ENCODE data around the gene COL5A3. TPM values are rescaled to one million over a fixed set of nuclear protein-coding genes. Genes with fewer than 3 reads are reported as not detected.

COL5A3 gene
- total and polyA plus RNA-seq, 4 donors = 0.14 to 4.9 (median 0.76) TPM

DNA sequence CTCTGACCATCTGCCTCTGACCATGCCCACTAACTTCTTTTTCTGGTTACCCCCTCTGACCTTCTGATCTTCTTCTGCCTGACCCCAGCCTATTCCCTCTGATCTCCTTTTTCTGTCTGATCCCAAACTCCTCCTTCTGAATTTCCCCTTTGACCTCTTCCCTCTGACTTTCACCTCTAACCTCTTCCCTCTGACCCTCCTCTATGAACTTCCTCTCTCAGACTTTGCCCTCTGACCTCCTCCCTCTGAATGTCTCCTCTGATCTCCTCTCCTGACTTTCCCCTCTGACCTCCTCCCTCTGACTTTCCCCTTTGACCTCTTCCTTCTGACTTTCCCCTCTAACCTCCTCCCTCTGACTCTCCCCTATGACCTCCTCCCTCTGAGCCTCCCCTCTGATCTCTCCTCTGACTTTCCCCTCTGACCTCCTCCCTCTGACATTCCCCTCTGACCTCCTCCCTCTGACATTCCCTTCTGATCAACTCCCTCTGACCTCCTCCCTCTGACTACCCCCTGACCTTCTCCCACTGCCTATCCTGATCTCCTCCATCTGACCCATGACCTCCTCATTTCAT is 3.5 kb downstream of the COL5A3 start:
- Histone ChIP-seq H3K27me3 (ENCODE audit: control insufficient read depth in 4 of 4, insufficient read depth in 4 of 4, low read length in 3 of 4) (peaks cover 0 to 4% (median 0%) of the 10 kb centered on the region in 4 donors), H3K4me1 (ENCODE audit: control insufficient read depth in 4 of 4, insufficient read depth in 4 of 4, low read length in 3 of 4) (peaks cover 5 to 18% (median 17%) of the 10 kb centered on the region in 4 donors), H3K36me3 (ENCODE audit: control insufficient read depth in 4 of 4, insufficient read depth in 3 of 4, low read depth in 1 of 4, low read length in 3 of 4) (no peaks in the 10 kb centered on the region), H3K9me3 (ENCODE audit: control insufficient read depth in 4 of 4, low read length in 3 of 4) (no peaks in the 10 kb centered on the region), H3K4me3 (ENCODE audit: low read depth in 1 of 3, low read length in 3 of 3) (no peak overlapping the region), H3K9ac (ENCODE audit: low read depth in 1 of 2, low read length in 2 of 2) (no peak overlapping the region), H3K27ac (ENCODE audit: low read depth in 1 of 2, low read length in 2 of 2) (peak overlapping the region; percentile 35)
- no peak for DNase-seq (ENCODE audit: low spot score)
- TF ChIP-seq NR2F2 (IDR thresholded peaks at IDR 0.05) = peak; percentile 85
- TF ChIP-seq, protein P1, sequence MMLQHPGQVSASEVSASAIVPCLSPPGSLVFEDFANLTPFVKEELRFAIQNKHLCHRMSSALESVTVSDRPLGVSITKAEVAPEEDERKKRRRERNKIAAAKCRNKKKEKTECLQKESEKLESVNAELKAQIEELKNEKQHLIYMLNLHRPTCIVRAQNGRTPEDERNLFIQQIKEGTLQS (IDR thresholded peaks at IDR 0.05) = no peak

DNA sequence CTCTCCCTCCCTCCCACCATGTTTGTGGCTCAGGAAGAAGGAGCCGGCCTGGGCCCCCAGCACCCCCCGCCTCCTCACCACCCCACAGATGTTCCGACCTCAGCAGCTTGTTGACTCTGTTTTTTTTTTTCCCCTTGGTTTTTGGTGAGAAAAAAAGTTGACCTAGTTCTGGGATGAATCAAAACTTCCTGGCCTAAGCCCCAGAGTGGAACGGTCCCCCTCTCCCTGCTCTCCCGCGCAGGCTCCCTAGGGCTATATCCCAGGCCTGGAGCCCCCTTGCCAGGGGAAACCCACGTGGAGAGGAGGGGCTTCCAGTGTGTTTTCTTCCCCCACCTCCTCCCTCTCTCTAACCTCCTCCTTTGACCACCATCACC is 4.0 kb downstream of the COL5A3 start:
- H3K36me3 ChIP-seq (ENCODE audit: control insufficient read depth in 4 of 4, insufficient read depth in 3 of 4, low read depth in 1 of 4, low read length in 3 of 4) = no peaks in the 10 kb centered on the region
- TF ChIP-seq, protein P1 (IDR thresholded peaks at IDR 0.05) = no peak
- TF ChIP-seq RXRA (IDR thresholded peaks at IDR 0.05) = peak in 1 of 2 donors; percentile 14
- 59% methylated on average over 7 of the region's 7 CpGs for WGBS
- no peak overlapping the region for H3K4me3 ChIP-seq (ENCODE audit: low read depth in 1 of 3, low read length in 3 of 3)
- no peak for DNase-seq (ENCODE audit: low spot score)
- H3K27me3 ChIP-seq (ENCODE audit: control insufficient read depth in 4 of 4, insufficient read depth in 4 of 4, low read length in 3 of 4) = peaks cover 0 to 4% (median 0%) of the 10 kb centered on the region in 4 donors
- peak overlapping the region; percentile 12 to 35 for H3K27ac ChIP-seq (ENCODE audit: low read depth in 1 of 2, low read length in 2 of 2)
- H3K4me1 ChIP-seq (ENCODE audit: control insufficient read depth in 4 of 4, insufficient read depth in 4 of 4, low read length in 3 of 4) = peaks cover 8 to 22% (median 21%) of the 10 kb centered on the region in 4 donors
- H3K9me3 ChIP-seq (ENCODE audit: control insufficient read depth in 4 of 4, low read length in 3 of 4) = no peaks in the 10 kb centered on the region
- H3K9ac ChIP-seq (ENCODE audit: low read depth in 1 of 2, low read length in 2 of 2) = no peak overlapping the region

DNA sequence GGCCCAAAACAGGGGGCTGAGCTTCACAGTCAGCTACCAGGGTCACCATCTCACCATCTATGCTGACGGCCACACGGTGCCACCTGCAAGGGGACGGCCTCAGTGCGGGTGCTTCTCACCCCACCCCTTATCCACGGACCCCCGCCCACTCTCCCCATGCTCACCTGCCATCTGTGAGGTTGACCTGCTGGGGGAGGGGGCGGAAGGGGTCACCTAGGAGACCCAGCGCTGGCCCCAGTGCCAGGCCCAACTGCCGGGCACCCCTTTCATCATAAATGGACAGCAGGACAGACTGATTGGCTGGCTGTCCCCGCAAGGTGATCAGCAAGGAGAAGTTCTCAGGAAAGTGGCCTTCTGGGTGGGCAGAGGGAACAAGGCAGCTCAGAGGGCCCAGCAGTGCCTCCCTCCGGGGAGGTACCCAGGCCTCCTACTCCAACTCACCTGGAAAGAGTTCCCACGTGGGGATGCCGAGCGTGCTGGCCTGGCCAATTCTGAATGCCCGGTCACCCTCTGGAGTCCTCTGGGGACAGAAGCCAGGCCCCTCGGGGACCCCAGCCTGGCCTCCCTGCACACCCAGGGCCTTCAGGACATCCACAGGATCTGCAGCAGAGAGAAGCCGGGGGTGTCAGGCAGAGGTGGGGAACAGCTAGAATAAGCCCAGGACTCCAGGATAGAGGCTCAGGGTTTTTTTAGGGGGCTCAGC is 4.5 kb downstream of the COL5A3 start:
- peaks cover 0 to 2% (median 0%) of the 10 kb centered on the region in 4 donors for H3K27me3 ChIP-seq (ENCODE audit: control insufficient read depth in 4 of 4, insufficient read depth in 4 of 4, low read length in 3 of 4)
- WGBS = 82% methylated on average over 17 of the region's 17 CpGs
- DNase-seq (ENCODE audit: low spot score) = no peak

More for the DNA sequence above, 4.5 kb downstream of the COL5A3 start:
- H3K4me3 ChIP-seq (ENCODE audit: low read depth in 1 of 3, low read length in 3 of 3) = no peak overlapping the region
- peak overlapping the region in 1 of 2 donors; percentile 12 for H3K27ac ChIP-seq (ENCODE audit: low read depth in 1 of 2, low read length in 2 of 2)
- no peaks in the 10 kb centered on the region for H3K9me3 ChIP-seq (ENCODE audit: control insufficient read depth in 4 of 4, low read length in 3 of 4)
- H3K36me3 ChIP-seq (ENCODE audit: control insufficient read depth in 4 of 4, insufficient read depth in 3 of 4, low read depth in 1 of 4, low read length in 3 of 4) = no peaks in the 10 kb centered on the region
- peaks cover 8 to 22% (median 22%) of the 10 kb centered on the region in 4 donors for H3K4me1 ChIP-seq (ENCODE audit: control insufficient read depth in 4 of 4, insufficient read depth in 4 of 4, low read length in 3 of 4)
- H3K9ac ChIP-seq (ENCODE audit: low read depth in 1 of 2, low read length in 2 of 2) = no peak overlapping the region
- TF ChIP-seq, protein P2, sequence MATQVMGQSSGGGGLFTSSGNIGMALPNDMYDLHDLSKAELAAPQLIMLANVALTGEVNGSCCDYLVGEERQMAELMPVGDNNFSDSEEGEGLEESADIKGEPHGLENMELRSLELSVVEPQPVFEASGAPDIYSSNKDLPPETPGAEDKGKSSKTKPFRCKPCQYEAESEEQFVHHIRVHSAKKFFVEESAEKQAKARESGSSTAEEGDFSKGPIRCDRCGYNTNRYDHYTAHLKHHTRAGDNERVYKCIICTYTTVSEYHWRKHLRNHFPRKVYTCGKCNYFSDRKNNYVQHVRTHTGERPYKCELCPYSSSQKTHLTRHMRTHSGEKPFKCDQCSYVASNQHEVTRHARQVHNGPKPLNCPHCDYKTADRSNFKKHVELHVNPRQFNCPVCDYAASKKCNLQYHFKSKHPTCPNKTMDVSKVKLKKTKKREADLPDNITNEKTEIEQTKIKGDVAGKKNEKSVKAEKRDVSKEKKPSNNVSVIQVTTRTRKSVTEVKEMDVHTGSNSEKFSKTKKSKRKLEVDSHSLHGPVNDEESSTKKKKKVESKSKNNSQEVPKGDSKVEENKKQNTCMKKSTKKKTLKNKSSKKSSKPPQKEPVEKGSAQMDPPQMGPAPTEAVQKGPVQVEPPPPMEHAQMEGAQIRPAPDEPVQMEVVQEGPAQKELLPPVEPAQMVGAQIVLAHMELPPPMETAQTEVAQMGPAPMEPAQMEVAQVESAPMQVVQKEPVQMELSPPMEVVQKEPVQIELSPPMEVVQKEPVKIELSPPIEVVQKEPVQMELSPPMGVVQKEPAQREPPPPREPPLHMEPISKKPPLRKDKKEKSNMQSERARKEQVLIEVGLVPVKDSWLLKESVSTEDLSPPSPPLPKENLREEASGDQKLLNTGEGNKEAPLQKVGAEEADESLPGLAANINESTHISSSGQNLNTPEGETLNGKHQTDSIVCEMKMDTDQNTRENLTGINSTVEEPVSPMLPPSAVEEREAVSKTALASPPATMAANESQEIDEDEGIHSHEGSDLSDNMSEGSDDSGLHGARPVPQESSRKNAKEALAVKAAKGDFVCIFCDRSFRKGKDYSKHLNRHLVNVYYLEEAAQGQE (IDR thresholded peaks at IDR 0.05) = no peak
- TF ChIP-seq FOXA2 (IDR thresholded peaks at IDR 0.05) = no peak
- TF ChIP-seq, protein P3, sequence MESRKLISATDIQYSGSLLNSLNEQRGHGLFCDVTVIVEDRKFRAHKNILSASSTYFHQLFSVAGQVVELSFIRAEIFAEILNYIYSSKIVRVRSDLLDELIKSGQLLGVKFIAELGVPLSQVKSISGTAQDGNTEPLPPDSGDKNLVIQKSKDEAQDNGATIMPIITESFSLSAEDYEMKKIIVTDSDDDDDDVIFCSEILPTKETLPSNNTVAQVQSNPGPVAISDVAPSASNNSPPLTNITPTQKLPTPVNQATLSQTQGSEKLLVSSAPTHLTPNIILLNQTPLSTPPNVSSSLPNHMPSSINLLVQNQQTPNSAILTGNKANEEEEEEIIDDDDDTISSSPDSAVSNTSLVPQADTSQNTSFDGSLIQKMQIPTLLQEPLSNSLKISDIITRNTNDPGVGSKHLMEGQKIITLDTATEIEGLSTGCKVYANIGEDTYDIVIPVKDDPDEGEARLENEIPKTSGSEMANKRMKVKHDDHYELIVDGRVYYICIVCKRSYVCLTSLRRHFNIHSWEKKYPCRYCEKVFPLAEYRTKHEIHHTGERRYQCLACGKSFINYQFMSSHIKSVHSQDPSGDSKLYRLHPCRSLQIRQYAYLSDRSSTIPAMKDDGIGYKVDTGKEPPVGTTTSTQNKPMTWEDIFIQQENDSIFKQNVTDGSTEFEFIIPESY (IDR thresholded peaks at IDR 0.05) = no peak
- TF ChIP-seq TAF1 (conservative IDR thresholded peaks at IDR 0.05) = no peak
- TF ChIP-seq, protein P1 (IDR thresholded peaks at IDR 0.05) = no peak
- TF ChIP-seq, protein P4, sequence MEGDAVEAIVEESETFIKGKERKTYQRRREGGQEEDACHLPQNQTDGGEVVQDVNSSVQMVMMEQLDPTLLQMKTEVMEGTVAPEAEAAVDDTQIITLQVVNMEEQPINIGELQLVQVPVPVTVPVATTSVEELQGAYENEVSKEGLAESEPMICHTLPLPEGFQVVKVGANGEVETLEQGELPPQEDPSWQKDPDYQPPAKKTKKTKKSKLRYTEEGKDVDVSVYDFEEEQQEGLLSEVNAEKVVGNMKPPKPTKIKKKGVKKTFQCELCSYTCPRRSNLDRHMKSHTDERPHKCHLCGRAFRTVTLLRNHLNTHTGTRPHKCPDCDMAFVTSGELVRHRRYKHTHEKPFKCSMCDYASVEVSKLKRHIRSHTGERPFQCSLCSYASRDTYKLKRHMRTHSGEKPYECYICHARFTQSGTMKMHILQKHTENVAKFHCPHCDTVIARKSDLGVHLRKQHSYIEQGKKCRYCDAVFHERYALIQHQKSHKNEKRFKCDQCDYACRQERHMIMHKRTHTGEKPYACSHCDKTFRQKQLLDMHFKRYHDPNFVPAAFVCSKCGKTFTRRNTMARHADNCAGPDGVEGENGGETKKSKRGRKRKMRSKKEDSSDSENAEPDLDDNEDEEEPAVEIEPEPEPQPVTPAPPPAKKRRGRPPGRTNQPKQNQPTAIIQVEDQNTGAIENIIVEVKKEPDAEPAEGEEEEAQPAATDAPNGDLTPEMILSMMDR (IDR thresholded peaks at IDR 0.05; ENCODE audit: low read depth, low read length, missing input control) = no peak
- TF ChIP-seq, protein P5, sequence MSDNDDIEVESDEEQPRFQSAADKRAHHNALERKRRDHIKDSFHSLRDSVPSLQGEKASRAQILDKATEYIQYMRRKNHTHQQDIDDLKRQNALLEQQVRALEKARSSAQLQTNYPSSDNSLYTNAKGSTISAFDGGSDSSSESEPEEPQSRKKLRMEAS (IDR thresholded peaks at IDR 0.05) = no peak
- TF ChIP-seq FOXA1 (IDR thresholded peaks at IDR 0.05) = no peak
- no peak for TF ChIP-seq NR2F2 (IDR thresholded peaks at IDR 0.05)
- no peak for TF ChIP-seq SP1 (IDR thresholded peaks at IDR 0.05)
- TF ChIP-seq RAD21 (IDR thresholded peaks at IDR 0.05) = no peak
- no peak for TF ChIP-seq HNF4A (conservative IDR thresholded peaks at IDR 0.05)
- no peak for TF ChIP-seq JUND (IDR thresholded peaks at IDR 0.05)
- TF ChIP-seq HNF4G (IDR thresholded peaks at IDR 0.05) = no peak
- TF ChIP-seq RXRA (IDR thresholded peaks at IDR 0.05) = no peak
- TF ChIP-seq GABPA (IDR thresholded peaks at IDR 0.05 in 1 of 2, conservative IDR thresholded peaks at IDR 0.05 in 1 of 2) = no peak
- no peak for TF ChIP-seq YY1 (IDR thresholded peaks at IDR 0.05)
- TF ChIP-seq EGR1 (IDR thresholded peaks at IDR 0.05; ENCODE audit: low read depth in 2 of 2) = no peak
